HEK293T (cell line): ENCODE data around the gene NEK5.

ENCODE experiments used
- ELF4 ChIP-seq: fragments of 450-650 bp; IDR thresholded peaks from 2 replicates; pipeline ENCODE4 v1.6.1; 2017; ENCODE audit warnings: antibody characterized with exemption
- FOXA1 ChIP-seq: fragments of 450-650 bp; IDR thresholded peaks from 2 replicates; pipeline ENCODE4 v1.6.1; 2016; ENCODE audit warnings: mild to moderate bottlenecking
- HDGF ChIP-seq: fragments of 450-650 bp; IDR thresholded peaks from 2 replicates; pipeline ENCODE4 v1.6.1; 2017; ENCODE audit warnings: antibody characterized with exemption, borderline replicate concordance
- L3MBTL2 ChIP-seq: fragments of 450-650 bp; conservative IDR thresholded peaks from 2 replicates; pipeline ENCODE4 v1.6.1; 2016; ENCODE audit warnings: mild to moderate bottlenecking
- PKNOX1 ChIP-seq: fragments of 450-650 bp; IDR thresholded peaks from 2 replicates; pipeline ENCODE4 v1.6.1; 2016
- SP1 ChIP-seq: fragments of 450-650 bp; IDR thresholded peaks from 2 replicates; pipeline ENCODE4 v1.6.1; 2017
- SUZ12 ChIP-seq: fragments of 450-650 bp; IDR thresholded peaks from 2 replicates; pipeline ENCODE4 v1.6.1; 2016; ENCODE audit warnings: mild to moderate bottlenecking

- TF ChIP-seq PKNOX1 (no peak), ELF4 (no peak), SP1 (no peak), HDGF (no peak), FOXA1 (no peak), SUZ12 (no peak), L3MBTL2 (no peak)
These were observed 118.9 kb downstream of the NEK5 start for GRCh38 chr13:52009946-52010345.
